HG03135 (cell line): ENCODE data around the gene CMSS1.
"Not testable (repeated sequence)": the region's sequence is repeated elsewhere in the genome, so short reads cannot be mapped to it uniquely, and the experiment has no call there.

Experiments
- ATAC-seq: cut with Tn5 transposase; IDR thresholded peaks from one replicate; pipeline ENCODE4 v1.9.1; 2021; ENCODE audit warnings: mild to moderate bottlenecking, moderate library complexity; ENCODE audit not compliant: unreplicated experiment

CMSS1 gene

DNA sequence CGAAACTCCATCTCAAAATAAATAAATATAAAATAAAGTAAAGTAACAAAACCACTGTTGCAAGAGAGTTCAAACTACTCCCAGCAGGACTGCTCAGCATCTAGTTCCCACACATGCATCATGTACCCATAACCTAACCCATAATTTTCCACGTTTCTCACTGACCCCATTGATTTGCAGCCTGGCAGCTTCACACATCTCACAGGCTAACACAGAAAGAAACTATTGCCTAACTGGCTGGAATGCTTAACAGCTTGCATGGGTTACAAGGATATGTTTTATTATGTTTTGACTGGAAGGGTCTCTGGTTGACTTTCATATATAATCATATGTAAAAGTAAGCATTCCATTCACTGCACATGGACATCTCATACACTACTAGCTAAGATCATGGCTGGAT lies 387.5 kb downstream of the CMSS1 start:
- ATAC-seq = no peak

DNA sequence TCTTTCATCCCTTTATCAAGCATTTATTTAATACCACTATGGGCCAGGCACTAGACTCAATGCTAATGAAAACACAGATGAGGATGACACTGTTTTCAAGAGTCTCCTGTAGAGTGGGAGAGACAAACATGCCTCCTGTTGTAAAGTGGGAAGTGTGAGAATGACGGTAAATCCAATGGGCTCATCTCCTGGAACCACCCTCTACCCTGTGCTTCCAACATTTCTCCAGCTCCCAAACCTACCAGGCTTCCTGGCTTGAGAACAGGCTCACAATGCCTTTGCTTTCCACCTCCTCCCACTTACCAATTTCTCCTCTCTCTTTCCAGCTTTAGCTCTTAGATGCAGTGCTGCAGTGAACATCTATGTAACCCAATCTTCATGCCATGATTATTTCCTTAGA lies 389.0 kb downstream of the CMSS1 start:
- ATAC-seq = no peak

DNA sequence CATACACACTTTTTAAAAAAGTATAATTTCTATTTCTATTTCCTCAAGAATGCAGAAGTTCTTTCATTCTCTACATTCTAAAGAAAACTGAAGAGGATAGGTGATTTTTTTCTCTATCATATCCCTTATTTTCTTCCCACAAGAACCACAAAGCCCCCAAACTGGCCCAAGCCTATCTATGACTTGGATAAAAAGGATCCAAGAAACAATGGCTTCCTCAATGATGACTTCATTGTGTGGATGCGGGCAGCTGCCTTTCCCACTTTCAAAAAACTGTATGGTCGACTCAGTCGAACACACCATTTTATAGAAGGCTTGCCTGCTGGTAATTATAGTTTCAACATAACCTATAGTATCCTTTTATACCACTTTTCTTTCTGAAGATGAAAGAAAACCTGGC lies 390.2 kb downstream of the CMSS1 start:
- ATAC-seq = no peak

DNA sequence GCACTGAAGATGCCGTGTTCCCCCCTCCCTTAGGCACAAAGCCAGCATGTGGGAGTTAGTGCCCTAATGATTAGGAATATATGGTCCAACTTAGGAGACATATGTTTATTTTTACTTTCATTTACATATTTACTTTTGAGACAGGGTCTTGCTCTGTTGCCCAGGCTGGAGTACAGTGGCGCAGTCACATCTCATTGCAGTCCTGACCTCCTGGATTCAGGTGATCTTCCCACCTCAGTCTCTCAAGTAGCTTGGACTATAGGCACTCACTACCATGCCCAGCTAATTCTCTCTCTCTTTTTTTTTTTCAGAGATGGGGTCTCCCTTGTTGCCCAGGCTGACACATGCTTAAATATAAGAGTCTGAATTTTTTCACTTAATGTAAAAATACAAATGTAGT lies 391.5 kb downstream of the CMSS1 start:
- ATAC-seq = no peak

DNA sequence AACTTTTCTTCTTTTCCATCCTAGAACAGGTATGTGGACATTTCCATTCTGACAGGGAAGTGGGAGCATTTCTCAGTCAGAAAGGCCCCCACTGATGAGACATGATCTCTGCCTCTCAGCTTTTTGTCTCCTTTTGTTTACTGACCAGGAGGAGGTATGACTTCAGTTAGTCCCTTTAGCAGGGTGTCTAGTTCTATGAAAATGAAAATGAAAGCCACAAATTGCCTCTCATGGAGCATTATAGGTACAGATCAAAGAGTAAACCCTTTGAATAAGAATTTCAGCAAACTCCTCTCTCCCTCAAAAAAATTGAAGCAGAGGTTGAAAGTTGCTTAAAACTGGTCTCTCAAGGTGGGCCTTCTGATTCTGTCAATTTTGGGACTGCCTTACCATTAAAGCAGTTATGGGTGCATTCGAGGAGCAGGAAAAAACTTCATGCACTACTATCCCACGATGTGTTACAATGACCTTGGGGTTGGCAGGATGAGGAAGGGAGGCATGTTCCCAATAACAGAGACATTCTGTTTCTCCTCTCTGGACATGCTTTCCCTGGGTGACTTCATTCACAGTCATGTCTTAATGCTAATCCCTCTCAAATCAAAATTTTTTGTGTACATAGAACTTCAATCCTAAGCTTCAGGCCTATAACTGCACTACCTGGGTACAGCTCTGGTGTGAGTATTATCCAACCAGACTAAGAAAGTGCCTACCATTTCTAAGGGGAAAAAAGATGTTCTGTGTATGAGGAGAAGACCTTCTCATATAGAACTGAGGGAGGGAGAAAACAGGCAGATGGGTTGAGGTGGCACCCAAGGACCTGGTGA lies 392.5 kb downstream of the CMSS1 start:
- ATAC-seq = peak; percentile 95

DNA sequence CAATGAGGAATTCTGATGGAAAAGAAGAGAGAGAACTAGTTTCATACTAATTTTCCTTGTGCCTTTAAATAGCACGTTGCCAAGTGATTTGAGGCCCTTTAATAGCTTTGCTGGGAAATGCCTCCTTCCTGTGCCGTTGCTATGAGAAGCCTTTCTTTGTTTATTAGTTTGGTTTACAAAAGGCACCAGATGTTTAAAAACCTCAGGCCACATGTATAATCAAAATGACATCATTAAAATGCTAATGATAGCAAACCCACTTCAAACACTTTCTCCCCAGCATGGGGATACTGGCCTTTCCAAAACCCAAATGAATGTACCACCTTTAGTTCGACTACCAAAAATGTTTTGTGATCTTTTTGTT lies 393.1 kb downstream of the CMSS1 start:
- ATAC-seq = no peak

DNA sequence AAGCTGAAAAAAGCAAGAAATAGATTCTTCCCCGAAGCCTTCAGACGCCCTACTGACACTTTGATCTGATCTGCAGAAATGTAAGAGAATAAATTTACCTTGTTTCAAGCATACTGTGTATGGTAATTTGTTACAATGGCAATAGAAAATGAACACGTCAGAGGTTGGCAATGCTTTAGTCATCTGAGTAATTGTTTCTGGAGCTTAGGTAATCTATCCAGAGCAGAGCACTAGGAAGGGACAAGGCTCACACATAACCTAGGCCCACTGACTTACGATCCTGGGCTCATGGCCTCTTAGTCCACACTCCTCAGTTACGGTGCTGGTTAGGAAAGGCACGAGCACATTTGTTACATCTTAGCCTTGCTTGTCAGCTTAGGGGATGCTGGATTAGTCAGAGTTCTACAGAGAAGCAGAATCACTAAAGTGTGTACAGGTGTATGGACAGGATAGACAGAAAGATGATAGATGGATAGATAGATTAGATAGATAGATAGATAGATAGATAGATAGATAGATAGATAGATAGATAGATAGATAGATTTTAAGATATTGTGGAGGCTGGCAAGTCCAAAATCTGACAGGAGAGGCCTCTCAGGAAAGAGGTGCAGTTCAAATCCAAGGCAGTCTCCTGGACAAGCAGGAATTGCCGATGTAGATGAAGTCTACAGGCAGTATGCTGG lies 396.4 kb downstream of the CMSS1 start:
- ATAC-seq = no peak

DNA sequence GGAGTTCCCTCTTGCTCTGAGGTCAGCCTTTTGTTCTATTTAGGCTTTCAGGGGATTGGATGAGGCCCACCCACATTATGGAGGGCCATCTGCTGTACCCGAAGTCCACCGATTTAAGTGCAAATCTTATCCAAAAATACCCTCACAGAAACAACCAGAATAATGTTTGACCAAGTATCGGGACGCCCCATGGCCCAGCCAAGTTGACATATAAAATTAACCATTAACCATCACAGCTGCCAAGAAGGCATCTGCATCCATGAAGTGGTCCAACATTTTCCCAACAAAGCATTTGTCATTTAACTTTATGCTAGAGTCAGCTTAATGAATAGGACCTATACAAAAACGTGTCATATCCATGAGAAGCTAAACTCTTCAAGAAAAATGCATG lies 396.9 kb downstream of the CMSS1 start:
- ATAC-seq = no peak

DNA sequence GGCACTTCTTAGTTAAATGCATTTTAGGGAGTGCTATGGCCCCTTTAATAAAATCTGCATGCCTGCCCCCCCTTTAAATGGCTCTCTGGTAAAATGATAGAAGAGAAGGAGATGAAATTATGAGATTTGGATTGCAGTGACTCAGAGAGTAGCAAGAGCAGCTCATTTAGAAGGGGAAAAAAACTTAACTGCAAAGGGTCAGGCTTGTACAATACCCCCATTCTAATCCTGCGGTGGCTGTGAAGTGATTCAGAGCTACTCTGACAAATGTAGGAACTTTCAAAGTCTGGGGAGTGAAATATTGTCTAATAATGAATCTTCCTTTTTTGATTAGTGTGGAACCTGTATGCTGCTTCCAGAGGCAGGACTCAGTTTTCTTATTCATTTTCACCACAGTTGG lies 399.1 kb downstream of the CMSS1 start:
- no peak for ATAC-seq

DNA sequence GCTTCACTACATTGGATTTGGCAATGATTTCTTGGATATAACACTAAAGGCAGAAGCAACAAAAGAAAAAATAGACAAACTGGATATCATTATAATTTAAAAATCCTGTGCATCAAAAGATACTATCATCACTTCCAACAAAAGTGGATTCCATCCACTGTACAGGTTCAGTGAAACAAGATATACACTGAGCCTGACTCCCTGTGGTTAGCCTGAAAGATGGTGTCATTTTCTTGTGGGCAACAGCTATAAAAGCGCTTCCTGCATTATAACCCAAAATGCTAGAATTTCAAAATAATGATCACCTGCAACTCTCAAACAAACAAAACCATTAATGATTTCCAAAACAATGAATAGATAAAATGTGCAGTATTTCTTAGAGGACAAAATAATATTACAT lies 403.5 kb downstream of the CMSS1 start:
- no peak for ATAC-seq

DNA sequence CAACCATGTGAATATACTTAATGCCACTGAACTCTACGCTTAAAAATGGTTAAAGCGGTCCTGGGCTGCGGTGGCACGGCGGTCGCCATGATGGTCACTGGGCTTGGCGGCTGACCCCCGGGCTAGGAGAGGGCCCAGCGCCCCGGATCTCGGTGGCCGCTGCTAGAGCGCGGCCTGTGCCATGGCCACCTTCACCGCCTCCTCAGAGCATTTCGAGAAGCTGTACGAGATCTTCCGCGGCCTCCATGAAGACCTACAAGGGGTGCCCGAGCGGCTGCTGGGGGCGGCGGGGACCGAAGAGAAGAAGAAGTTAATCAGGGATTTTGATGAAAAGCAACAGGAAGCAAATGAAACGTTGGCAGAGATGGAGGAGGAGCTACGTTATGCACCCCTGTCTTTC lies 407.5 kb downstream of the CMSS1 start:
- no peak for ATAC-seq

DNA sequence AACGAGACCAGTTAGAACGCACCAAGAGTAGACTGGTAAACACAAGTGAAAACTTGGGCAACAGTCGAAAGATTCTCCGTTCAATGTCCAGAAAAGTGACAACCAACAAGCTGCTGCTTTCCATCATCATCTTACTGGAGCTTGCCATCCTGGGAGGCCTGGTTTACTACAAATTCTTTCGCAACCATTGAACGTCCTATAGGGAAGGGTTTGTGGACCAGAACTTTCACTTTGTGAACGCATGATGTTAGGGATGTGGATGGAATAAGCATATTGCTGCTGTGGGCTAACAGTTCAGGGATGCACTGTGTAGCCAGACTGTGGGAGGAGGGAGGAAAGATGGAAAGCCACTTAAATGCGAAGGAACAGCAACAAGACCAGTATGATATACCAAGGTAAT lies 408.2 kb downstream of the CMSS1 start:
- ATAC-seq = no peak

DNA sequence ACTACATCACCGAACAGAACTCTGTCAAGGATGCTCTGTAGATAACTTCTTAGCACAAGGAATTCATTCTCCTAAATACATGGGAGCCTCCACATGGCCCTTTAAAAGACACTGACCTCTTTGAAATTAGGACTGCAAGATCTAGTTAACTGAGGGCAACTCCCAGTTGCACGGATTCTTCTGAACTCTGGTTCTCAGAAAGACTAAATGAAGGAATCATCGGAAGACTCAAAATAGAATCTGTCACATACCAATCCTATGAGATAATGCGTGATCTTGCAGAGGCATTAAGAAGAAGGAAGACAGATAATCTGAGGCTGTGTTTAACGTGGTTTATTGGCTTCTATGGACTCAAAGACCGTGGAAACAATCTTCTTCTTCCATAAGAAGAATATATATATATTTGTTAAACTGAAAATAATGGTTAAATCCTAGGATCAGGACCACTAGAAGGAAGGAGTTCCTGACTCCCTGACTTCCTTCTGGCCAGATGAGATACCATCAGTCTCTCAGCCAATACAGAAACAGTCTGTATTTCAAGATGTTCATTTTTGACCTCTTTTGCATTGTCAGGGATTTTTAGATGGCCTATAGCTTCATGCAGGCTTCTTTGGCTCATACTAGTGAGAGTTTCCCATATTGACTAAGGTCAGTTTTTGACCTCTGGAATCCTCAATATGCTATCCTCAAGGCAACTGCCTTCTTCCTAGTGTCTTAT lies 409.2 kb downstream of the CMSS1 start:
- no peak for ATAC-seq

DNA sequence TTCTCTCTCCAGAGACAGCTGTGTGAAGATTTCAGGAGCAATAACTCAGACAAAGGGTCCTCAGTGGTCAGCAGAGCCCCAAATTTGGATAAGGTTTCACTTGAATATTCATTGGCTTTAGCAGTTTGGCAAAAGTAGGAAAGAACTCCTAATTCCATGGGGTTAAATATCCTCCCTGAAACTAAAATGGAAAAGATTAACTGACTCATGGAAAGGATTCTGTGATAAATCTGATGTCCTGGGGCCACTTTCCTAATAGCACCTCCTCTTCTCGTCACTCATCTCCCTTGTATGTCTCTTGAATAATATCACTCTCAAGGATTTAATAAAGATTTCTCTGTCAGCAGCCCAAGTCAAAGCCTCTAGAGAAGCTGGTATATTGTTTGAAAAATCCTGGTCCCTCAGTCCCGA lies 409.9 kb downstream of the CMSS1 start:
- no peak for ATAC-seq

DNA sequence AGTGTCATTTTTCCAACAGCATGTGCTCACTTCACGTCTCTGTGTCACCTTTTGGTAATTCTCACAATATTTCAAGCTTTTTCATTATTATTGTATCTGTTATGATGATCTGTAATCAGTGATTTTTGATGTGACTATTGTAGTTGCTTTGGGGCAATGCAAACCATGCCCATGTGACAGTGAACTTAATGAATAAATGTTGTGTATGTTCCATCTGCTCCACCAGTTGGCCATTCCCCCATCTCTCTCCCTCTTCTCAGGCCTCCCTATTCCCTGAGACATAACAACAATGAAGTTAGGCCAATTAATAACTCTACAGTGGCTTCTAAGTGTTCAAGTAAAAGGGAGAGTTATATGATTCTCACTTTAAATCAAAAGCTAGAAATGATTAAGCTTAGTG lies 410.6 kb downstream of the CMSS1 start:
- no peak for ATAC-seq

DNA sequence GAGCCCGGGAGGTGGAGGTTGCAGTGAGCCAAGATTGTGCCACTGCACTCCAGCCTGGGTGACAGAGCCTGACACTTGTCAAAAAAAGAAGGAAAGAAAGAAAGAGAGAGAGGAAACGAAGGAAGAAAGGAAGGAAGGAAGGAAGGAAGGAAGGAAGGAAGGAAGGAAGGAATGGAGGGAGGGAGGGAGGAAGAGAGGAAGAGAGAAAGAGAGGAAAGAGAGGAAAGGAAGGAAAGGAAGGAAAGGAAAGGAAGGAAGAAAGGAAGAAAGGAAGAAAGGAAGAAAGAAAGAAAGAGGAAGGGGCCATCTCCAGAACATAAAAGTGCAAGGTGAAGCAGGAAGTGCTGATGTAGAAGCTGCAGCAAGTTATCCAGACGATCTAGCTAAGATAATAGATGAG lies 411.5 kb downstream of the CMSS1 start:
- not testable (repeated sequence) for ATAC-seq

DNA sequence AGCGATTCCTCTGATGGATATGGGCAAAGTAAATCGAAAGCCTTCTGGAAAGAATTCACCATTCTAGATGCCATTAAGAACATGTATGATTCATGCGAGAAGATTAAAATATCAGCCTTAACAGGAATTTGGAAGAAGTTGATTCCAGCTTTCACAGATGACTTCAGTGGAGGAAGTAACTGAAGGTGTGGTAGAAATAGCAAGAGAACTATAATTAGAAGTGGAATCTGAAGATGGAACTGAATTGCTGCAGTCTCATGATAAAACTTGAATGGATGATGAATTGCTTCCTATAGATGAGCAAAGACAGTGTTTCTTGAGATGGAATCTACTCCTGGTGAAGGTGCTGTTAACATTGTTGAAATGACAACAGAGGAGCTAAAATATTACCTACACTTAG lies 413.0 kb downstream of the CMSS1 start:
- ATAC-seq = no peak
